GM19240 (cell line): ENCODE measurements around the gene ERGIC1.
"Not testable (repeated sequence)": the region's sequence is repeated elsewhere in the genome, so short reads cannot be mapped to it uniquely, and the experiment has no call there.

Source experiments
- DNase-seq: peaks from one replicate; pipeline ENCODE4 v3.0.0; 2011; ENCODE audit warnings: low spot score; ENCODE audit not compliant: insufficient read length

ERGIC1 gene

GRCh38 chr5:172800088-172800551 is 33.9 kb upstream of the ERGIC1 start:
- DNase-seq, result no peak

- no peak for DNase-seq
Observed at GRCh38 chr5:172801179-172801671, 32.8 kb upstream of the ERGIC1 start.

GRCh38 chr5:172802112-172802511 is 31.9 kb upstream of the ERGIC1 start:
- no peak for DNase-seq

DNA sequence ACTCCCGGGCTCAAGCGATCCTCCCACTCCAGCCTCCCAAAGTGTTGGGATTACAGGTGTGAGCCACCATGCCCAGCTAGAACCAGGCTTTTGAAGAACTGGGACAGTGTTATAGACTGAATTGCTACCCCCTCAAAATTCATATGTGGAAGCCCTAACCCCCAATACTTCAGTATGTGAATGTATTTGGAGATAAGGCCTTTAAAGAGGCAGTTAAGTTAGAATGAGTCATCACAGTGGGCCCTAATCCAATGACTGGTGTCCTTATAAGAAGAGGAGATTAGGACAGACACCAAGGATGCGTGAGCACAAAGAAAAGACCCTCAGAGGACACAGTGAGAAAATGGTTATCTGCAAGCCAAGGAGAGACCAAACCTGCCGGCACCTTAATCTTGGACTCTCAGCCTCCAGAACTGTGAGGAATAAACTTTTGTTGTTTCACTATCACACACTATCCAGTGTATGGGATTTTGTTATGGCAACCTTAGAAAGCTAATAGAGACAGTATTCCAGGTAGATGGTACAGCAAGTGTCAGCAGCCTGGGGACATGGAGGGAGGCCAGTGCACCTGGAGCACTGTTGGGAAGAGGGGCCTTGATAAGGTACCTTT is 31.4 kb upstream of the ERGIC1 start:
- no peak for DNase-seq

DNA sequence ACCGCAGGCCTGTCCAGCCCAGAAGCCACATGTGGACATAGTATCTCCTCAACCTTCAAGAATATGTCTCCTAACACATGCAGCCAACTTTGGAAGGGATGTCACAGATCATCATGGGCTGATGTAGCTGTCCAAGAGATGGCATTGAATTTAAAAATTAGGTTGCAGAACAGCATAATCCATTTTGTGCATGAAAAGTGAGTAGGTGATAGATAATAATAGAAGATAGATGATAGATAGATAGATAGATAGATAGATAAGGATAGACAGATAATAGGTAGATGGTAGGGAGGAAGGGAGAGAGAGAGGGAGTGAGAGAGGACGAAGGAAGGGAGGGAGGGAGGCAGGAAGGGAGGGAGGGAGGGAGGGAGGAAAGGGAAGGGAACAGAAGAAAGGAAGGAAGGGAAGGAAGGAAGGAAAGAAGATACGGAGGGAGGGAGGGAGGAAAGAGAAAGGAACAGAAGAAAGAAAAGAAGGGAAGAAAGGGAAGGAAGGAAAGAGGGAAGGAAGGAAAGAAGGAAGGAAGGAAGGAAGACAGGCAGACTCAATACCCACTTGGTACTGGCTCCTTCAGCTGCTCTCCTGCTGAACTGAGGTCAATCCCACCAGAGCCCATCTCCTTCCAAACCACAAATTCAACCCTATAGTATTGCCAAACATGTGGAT is 28.9 kb upstream of the ERGIC1 start:
- DNase-seq, result no peak

DNA sequence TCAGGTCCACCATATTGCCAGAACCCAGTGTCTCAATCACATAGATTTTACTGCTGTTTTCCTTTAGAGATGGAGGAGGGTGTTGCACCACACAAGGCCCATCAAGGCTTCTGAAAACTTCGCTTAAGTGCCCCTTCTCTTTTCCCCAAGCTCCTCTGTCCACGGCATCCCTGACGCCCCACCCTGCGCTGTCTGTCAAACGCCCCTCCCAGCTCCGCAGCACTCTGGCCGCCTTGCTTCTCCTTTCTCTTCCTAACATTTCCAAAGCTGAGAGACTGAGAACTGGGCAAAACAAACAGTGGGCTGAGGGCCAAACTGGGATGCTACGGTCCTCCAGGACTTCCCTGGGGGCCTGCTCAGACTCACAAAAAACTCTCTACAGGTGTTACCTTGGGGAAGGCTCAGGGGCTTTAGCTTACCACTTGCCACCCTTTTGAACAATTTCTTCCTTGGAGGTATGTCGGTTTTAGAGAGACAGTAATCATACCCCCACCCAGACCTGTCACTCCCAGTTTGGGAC is 28.3 kb upstream of the ERGIC1 start:
- DNase-seq, result no peak

GRCh38 chr5:172806897-172807672 is 27.0 kb upstream of the ERGIC1 start:
- peak; percentile 97 for DNase-seq

DNA sequence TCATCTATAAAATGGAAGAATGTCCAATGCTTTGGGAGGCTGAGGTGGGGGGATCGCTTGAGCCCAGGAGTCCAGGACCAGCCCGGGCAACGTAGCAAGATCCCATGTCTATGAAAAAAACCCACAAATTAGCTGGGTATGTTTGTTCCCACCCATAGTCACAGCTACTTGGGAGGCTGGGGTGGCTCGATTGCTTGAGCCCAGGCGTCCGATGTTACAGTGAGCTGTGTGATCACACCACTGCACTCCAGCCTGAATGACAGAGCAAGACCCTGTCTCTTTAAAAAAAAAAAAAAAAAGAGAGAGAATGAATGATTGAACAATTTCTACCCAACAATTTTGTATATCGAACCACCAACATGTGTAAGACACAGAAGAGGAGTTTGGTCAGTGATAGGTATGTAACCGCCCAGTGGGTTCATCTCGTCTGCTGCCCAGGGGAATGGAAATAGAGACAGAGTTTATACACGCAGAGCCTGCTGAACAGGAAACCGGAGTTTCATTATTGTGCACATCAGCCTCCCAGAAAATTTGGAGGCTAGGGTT is 26.2 kb upstream of the ERGIC1 start:
- no peak for DNase-seq

GRCh38 chr5:172809774-172810173 is 24.3 kb upstream of the ERGIC1 start:
- no peak for DNase-seq

- not testable (repeated sequence) for DNase-seq
Observed at GRCh38 chr5:172810996-172811395, 23.1 kb upstream of the ERGIC1 start.

- DNase-seq, result no peak
Observed at GRCh38 chr5:172815631-172816030, 18.4 kb upstream of the ERGIC1 start.

- DNase-seq, result no peak
Observed at GRCh38 chr5:172816925-172817562, 17.0 kb upstream of the ERGIC1 start.

DNA sequence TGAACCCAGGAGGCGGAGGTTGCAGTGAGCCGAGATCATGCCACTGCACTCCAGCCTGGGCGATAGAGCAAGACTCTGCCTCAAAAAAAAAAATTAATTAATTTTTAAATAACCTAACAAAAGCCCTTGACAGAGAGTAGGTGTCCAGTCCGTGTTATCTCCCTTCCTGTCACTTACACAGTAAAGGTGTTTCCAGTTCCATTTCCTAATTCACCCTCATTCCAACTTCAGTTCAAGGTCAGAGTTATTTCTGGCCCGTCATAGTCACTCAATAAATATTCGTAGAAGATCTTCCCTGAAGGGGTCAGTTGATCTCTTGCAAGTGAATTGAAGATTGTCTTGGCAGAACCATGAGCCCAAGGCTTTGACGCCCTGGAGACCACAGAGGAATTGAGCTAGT is 16.4 kb upstream of the ERGIC1 start:
- no peak for DNase-seq

- DNase-seq, result no peak
Observed at GRCh38 chr5:172818081-172818480, 16.0 kb upstream of the ERGIC1 start.

GRCh38 chr5:172819569-172819968 is 14.5 kb upstream of the ERGIC1 start:
- no peak for DNase-seq

DNA sequence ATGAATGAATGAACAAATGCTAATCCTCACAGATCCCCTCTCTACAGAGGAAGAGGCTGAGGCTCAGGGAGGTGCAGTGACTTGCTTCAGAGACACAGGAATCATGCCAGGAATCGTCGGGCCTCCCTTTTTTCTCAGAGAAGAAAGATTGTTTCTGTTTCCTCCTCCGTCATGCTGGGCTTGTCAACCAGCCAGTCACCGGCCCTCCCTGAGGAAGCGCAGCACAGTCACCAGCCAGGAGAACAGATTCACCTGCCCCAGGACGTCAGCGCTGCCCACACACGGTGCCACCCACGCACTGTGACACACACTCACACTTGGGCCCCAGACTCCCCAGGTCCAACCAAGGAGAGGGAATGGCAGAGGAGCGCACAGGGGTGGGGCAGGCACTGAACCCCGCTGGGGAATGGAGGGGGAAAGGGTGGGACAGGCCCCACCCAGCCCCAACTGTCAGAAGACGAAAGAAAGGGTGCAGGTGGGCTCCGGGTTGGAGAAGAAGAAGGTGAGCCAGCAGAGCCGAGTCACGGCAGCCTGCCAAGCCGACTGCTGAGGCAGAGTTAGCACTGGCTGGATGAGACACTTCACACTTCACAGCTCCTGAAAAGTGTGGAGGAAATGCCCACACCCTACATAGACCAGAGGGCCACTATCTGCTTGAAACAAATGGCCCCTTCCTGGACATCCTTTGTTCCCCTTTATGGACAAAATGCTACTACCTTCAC is 13.8 kb upstream of the ERGIC1 start:
- DNase-seq, result no peak

DNA sequence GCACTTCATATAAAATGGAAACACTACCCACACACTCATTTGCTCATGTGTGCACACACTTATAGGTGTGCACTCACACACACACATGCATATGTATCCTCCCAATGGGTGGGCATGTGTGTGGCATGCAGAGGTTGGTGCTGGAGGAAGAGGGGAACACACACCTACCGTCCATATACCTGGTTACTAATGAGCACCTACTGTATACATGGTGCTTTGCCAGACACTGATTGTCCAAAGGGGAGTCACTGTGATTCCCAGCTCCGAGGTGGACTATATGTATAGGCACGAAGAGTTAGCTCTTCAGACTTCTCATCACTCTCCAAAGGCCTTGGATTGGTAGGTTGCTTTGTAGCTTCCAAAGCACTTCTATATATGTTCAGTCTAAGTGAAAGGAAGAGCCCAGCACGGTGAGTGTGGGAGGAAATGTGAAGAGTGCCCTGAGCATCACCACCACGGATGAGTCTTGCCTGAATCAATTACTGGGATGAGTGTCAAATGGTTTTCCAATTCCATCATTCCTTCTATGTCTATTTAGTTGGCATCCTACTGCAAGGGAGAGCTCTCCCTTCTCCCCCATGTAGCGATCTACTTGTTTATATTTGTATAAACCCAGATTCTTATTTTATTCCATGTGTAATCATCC is 12.6 kb upstream of the ERGIC1 start:
- DNase-seq, result no peak

DNA sequence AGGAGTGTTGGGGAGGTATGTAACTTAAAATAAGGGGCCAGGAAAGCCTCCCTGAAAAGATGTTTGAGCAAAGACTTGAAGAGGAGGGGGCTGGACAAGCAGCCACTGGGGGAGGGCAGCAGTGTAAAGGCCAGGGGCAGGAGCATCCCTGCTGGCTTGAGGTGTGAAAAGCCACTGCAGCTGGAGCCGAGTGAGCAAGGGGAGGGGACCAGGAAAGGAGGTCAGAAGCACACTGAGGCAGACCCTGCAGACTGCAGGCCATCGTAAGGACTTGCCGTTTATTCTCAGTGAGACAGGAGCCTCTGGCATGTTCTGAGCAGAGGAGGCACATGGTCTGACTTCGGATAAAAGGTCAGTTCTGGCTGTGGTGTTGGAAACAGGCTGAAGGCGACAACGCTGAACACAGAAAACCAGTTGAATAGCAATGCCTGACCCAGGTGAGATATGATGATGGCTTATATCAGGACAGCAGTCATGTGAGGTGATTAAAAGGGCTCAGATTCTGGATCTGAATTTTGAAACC is 10.2 kb upstream of the ERGIC1 start:
- DNase-seq, result no peak

DNA sequence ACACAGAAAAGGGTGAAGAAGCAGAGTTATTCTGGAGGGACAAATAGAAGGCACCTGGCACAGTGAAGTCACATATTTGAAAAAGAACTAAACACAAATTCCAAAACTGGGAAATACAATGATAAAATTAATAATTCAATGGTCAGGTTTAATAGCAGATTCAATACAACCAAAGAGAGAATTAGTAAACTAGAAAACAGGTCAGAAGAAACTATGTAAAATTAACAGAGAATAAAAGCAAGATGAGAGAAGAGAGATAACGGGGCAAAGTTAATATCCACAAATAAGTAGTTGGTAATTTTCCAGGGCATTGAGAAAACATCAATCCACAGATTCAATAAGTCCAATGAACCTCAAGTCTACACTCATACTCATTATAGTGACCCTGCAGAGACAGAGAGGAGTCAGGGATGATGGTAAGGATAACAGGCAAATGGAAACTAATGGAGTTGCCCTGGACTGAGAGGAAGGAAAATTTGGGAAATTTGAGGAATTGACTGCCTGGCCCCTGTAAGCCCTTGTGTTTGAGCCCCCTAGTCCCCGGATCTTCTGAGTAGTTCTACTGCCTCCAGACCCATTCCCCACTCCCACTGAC is 8.3 kb upstream of the ERGIC1 start:
- no peak for DNase-seq
